ENCODE data around the gene HCN3. TPM values are rescaled to one million over a fixed set of nuclear protein-coding genes. Genes with fewer than 3 reads are reported as not detected.

Gene HCN3
- total and polyA plus RNA-seq, 2 of the 13 experiments (the other 11 are each of a cell fraction or from before 2014, with no cell fraction given): 2.4 to 10.2 TPM

- TF ChIP-seq ZNF800 (CRISPR knock-in tag; IDR thresholded peaks at IDR 0.05): no peak
These were observed 7.2 kb downstream of the HCN3 start (continued) for GRCh38 chr1:155284476-155284875.

- intact Hi-C loops (cut with micrococcal nuclease; ENCODE audit: unreplicated experiment): no loop called here
- in situ Hi-C loops (cut with HindIII; ENCODE audit: extremely low pct_ligation_motif_present, low pct_unique_long_range_greater_than_20kb): no loop called here
- Histone ChIP-seq H4K20me1 (ENCODE audit: insufficient read depth, low read length) (no peaks in the 10 kb centered on the region), H3K4me1 (ENCODE audit: insufficient read depth, low read length) (peaks cover 40% of the 10 kb centered on the region), H3K4me3 (replicated peaks in 1 of 3; ENCODE audit: insufficient read depth in 1 of 3, low read depth in 2 of 3, low read length in 3 of 3) (no peak overlapping the region), H3K36me3 (replicated peaks in 1 of 2; ENCODE audit: control insufficient read depth in 1 of 2, insufficient read depth in 2 of 2, low read length in 2 of 2) (no peaks in the 10 kb centered on the region; a peak in 1 of 5 replicates), H3K9me3 (ENCODE audit: low read length) (no peaks in the 10 kb centered on the region), H3K79me2 (ENCODE audit: insufficient read depth, low read length) (no peaks in the 10 kb centered on the region), H3K9ac (ENCODE audit: insufficient read depth, low read depth, low read length) (no peak overlapping the region), H2AFZ (ENCODE audit: low read length) (no peak overlapping the region), H3K27me3 (ENCODE audit: control insufficient read depth in 1 of 2, insufficient read depth in 2 of 2, low read length in 2 of 2) (no peaks in the 10 kb centered on the region), H3K4me2 (ENCODE audit: low read depth, low read length) (no peak overlapping the region), H3K27ac (ENCODE audit: extremely low read length, insufficient read depth, low read length) (peak overlapping the region; percentile 73)
- WGBS (ENCODE audit: low lambda C conversion rate): 88% methylated on average over 14 of the region's 14 CpGs
- no TSS peak for BruUV-seq (replicated peaks)
- no peak for DNase-seq (ENCODE audit: low spot score)
- CTCF ChIA-PET (ENCODE audit: low intra/inter-chr PET ratio, low total read pairs): no interaction called here
- ATAC-seq: peak; percentile 6; the same call in 2 of the 3 replicates
- TF ChIP-seq FOXO1 (CRISPR knock-in tag; IDR thresholded peaks at IDR 0.05): no peak
- TF ChIP-seq NFIC (IDR thresholded peaks at IDR 0.05; ENCODE audit: low read length): no peak
- TF ChIP-seq ZNF367 (CRISPR knock-in tag; IDR thresholded peaks at IDR 0.05; ENCODE audit: borderline replicate concordance): no peak
- peak; percentile 86 for TF ChIP-seq ZBTB33 (CRISPR knock-in tag; IDR thresholded peaks at IDR 0.05)
- no peak for TF ChIP-seq ELF4 (CRISPR knock-in tag; IDR thresholded peaks at IDR 0.05; ENCODE audit: borderline replicate concordance)
- POLR2A ChIA-PET: interaction anchor here (1.8 to 2.3 kb wide), 4 partner anchors 12 to 23 kb away, joined by 7 to 21 read pairs (median 15); partner anchors contain the start of genes CLK2, FDPS and PKLR
- no peak for FAIRE-seq
These were observed 7.8 kb downstream of the HCN3 start for GRCh38 chr1:155285063-155285462.
